NCI-H1417 treated with DMSO at 0.1 percent for 48 hours (cell line): Measurements from ENCODE around the gene CNNM1.

Source experiments
- DNase-seq: peaks from one replicate; lab custom pipeline; 2025; lab: John Stamatoyannopoulos, UW

CNNM1 gene

GRCh38 chr10:99329304-99329553, at the start of gene CNNM1:
Gene CNNM1 (plus strand): TSS chr10:99329356. CDS start chr10:99329388, 32 bp downstream.
- no peak for DNase-seq

GRCh38 chr10:99279626-99280111, 49.5 kb upstream of the CNNM1 start:
- no peak for DNase-seq

GRCh38 chr10:99280472-99280871, 48.7 kb upstream of the CNNM1 start:
- no peak for DNase-seq

GRCh38 chr10:99285881-99286280, 43.3 kb upstream of the CNNM1 start:
- DNase-seq, result no peak

GRCh38 chr10:99290306-99290705, 38.9 kb upstream of the CNNM1 start:
- DNase-seq, result no peak

- no peak for DNase-seq
These were observed 37.0 kb upstream of the CNNM1 start for GRCh38 chr10:99292159-99292558.

- no peak for DNase-seq
These were observed 32.6 kb upstream of the CNNM1 start for GRCh38 chr10:99296605-99297004.

GRCh38 chr10:99297033-99297432, 32.1 kb upstream of the CNNM1 start:
- DNase-seq, result no peak

GRCh38 chr10:99303899-99304861, 25.0 kb upstream of the CNNM1 start:
- DNase-seq, result no peak

- DNase-seq, result no peak
These were observed 24.3 kb upstream of the CNNM1 start for GRCh38 chr10:99304862-99305229.

GRCh38 chr10:99312501-99312900, 16.7 kb upstream of the CNNM1 start:
- DNase-seq, result no peak

GRCh38 chr10:99315853-99316252, 13.3 kb upstream of the CNNM1 start:
- DNase-seq, result no peak

GRCh38 chr10:99316374-99316773, 12.8 kb upstream of the CNNM1 start:
- DNase-seq, result no peak

GRCh38 chr10:99318048-99318447, 11.1 kb upstream of the CNNM1 start:
- no peak for DNase-seq

GRCh38 chr10:99318475-99318874, 10.7 kb upstream of the CNNM1 start:
- no peak for DNase-seq

GRCh38 chr10:99325281-99325680, 3.9 kb upstream of the CNNM1 start:
- DNase-seq, result no peak

GRCh38 chr10:99326871-99327270, 2.3 kb upstream of the CNNM1 start:
- no peak for DNase-seq

GRCh38 chr10:99328579-99329303, 415 bp upstream of the CNNM1 start:
- DNase-seq, result no peak

- DNase-seq, result no peak
These were observed 594 bp downstream of the CNNM1 start for GRCh38 chr10:99329554-99330346.

GRCh38 chr10:99330347-99330924, 1.3 kb downstream of the CNNM1 start:
- no peak for DNase-seq

GRCh38 chr10:99331207-99331803, 2.1 kb downstream of the CNNM1 start:
- DNase-seq, result no peak
